Left cardiac atrium (tissue), 4 donors: ENCODE measurements around the gene PTPRR. TPM values are rescaled to one million over a fixed set of nuclear protein-coding genes. Genes with fewer than 3 reads are reported as not detected.

Experiments used
- ATAC-seq, 2 donors: fragments of 200-7000 bp; cut with Tn5 transposase; one replicate each; pipeline ENCODE4 v1.9.1; 2020; ENCODE audit warnings: mild to moderate bottlenecking in 2 of 2, moderate library complexity in 2 of 2
- DNase-seq: peaks from one replicate; pipeline ENCODE4 v3.0.0-alpha.2; 2020
- intact Hi-C, 2 donors: fragments of 100-400 bp; cut with DNase I; formaldehyde crosslinking; loops; one replicate each; pipeline versions ENCODE4 v1.14.1 to v1.15.1; 2022 to 2023
- total RNA-seq, 2 donors: library from RNA; stranded (reverse); fragmentation: NEBNext Ultra II Directional; extraction: Animal tissue kit (Norgen Biotek cat#: 25700); gene quantifications; one replicate each; pipeline ENCODE4 v1.2.1, GENCODE V29; 2021
- donor health status: DM: no; HTN: yes; CAD: no.
- donor health status: DM: no; HTN: yes; CAD: no; lungs with severe emphysema.
- donor health status: DM: yes; HTN: yes; CAD: no.
- donor health status: Dilated cardiomyopathy.

PTPRR gene
- total RNA-seq, 2 donors from 2014 or later, result 0.27 to 0.86 TPM

GRCh38 chr12:70598467-70599193 lies 321.9 kb downstream of the PTPRR start:
- ATAC-seq (no peak), DNase-seq (peak; percentile 50)
- intact Hi-C loops, result no loop called here

DNA sequence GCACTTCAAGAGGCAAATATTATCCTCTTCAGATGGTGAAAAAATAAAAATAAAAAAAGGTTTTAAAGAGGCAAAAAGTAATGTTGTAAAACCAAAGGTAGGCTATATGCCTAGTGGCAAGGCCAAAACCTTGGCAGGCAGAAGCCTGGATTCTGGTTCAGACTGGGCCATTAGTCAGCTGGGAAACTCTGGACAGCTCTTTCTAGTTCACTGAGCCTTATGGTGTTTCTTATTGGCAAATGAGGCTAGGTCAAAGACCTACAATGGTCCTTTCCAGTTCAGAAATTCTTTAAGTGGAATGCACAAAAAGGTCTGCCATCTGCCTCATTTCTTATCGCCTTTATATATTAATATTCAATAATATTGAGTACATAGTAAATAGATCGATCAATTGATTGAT lies 327.9 kb downstream of the PTPRR start:
- intact Hi-C loops, result loop anchor here in 1 of 2 donors (5.0 kb wide), 1 partner anchor 125 kb away; no protein-coding TSS in a partner anchor

DNA sequence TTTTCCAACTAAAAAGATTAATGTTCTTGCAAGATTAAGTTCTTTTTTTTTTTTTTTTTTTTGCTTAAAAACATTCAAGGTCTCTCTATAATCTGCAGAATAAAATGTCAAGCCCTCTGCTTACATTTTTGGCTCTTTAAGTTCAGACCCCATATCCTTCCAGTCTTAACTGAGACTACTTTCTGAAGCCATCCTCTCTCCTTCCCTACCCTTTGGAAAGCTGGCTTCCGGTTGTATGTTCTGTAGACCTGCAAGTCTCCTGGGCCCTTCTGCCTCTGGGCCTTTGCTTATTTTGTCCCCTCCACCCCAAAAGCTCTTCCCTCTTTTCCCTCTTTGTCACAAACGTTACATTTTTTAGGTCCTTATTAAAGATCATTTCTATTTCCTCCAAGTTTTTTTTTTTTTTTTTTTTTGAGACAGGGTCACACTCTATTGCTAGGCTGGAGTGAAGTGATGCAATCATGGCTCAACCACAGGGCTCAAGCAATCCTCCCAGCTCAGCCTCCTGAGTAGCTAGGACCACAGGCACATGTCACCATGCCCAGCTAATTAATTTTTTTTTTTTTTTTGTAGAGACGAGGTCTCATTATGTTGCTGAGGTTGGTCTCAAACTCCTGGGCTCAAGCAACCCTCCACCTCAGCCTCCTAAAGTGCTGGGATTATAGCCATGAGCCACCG lies 329.9 kb downstream of the PTPRR start:
- no peak for DNase-seq
- intact Hi-C loops, result loop anchor here (2.0 to 5.0 kb wide), 2 partner anchors 127 to 128 kb away; no protein-coding TSS in a partner anchor
- ATAC-seq, result no peak

More for the DNA sequence above, 327.9 kb downstream of the PTPRR start:
- DNase-seq (no peak), ATAC-seq (no peak)

- intact Hi-C loops, result loop anchor here (2.0 to 5.0 kb wide), 2 partner anchors 127 to 129 kb away; no protein-coding TSS in a partner anchor
- peak; percentile 79 for DNase-seq
- peak; percentile 74 to 90 for ATAC-seq
These were observed 330.5 kb downstream of the PTPRR start for GRCh38 chr12:70590051-70590450.

Other genes with a start within 250 kb of the PTPRR start
- 1 to 10 TPM in 1 of 2 donors, under 1 TPM in 1; 0.68 to 1.2 TPM for gene TSPAN8, start 237.3 kb upstream of the PTPRR start, total RNA-seq